Cerebellar nuclear complex (tissue), 1 donor: ENCODE results near the gene TEKTIP1.

Experiments used
- DNase-seq, 2 experiments: peaks; one replicate each; lab custom pipeline; 2025; lab: John Stamatoyannopoulos, UW

TEKTIP1 gene

GRCh38 chr19:3537438-3538240 lies 1.3 kb upstream of the TEKTIP1 start:
- DNase-seq, result no peak

GRCh38 chr19:3538258-3538929 lies 580 bp upstream of the TEKTIP1 start:
- DNase-seq, result no peak

GRCh38 chr19:3539756-3540118 lies 763 bp downstream of the TEKTIP1 start:
- DNase-seq, result no peak

GRCh38 chr19:3543150-3544057 lies 4.4 kb downstream of the TEKTIP1 start:
- no peak for DNase-seq

- DNase-seq, result no peak
Observed at GRCh38 chr19:3544058-3544376, 5.0 kb downstream of the TEKTIP1 start.

- DNase-seq, result no peak
Observed at GRCh38 chr19:3544742-3545668, 6.0 kb downstream of the TEKTIP1 start.

- DNase-seq, result no peak
Observed at GRCh38 chr19:3545669-3546034, 6.7 kb downstream of the TEKTIP1 start.

GRCh38 chr19:3546119-3546518 lies 7.1 kb downstream of the TEKTIP1 start:
- no peak for DNase-seq

- no peak for DNase-seq
Observed at GRCh38 chr19:3547301-3547731, 8.3 kb downstream of the TEKTIP1 start.

- DNase-seq, result no peak
Observed at GRCh38 chr19:3547767-3548282, 8.9 kb downstream of the TEKTIP1 start.

- DNase-seq, result no peak
Observed at GRCh38 chr19:3548606-3549005, 9.6 kb downstream of the TEKTIP1 start.

GRCh38 chr19:3549816-3550215 lies 10.8 kb downstream of the TEKTIP1 start:
- no peak for DNase-seq

- DNase-seq, result no peak
Observed at GRCh38 chr19:3550947-3551791, 12.2 kb downstream of the TEKTIP1 start.

GRCh38 chr19:3551792-3552095 lies 12.8 kb downstream of the TEKTIP1 start:
- no peak for DNase-seq

GRCh38 chr19:3554254-3555083 lies 15.5 kb downstream of the TEKTIP1 start:
- no peak for DNase-seq

- no peak for DNase-seq
Observed at GRCh38 chr19:3555653-3556422, 16.9 kb downstream of the TEKTIP1 start.

- no peak for DNase-seq
Observed at GRCh38 chr19:3556423-3556977, 17.5 kb downstream of the TEKTIP1 start.

GRCh38 chr19:3556978-3557460 lies 18.0 kb downstream of the TEKTIP1 start:
- DNase-seq, result no peak
